Stimulated activated CD4-positive, alpha-beta T cell treated with anti-CD3 and anti-CD28 coated beads, Interleukin-2, amount 100 ng/mL, for 24 hours (primary cell): ENCODE measurements around the gene C4A.
"Not testable (repeated sequence)": the region's sequence is repeated elsewhere in the genome, so short reads cannot be mapped to it uniquely, and the experiment has no call there.

Experiments
- DNase-seq, 2 donors: peaks; one replicate each; pipeline ENCODE4 v3.0.0-alpha.2; 2020

The C4A gene

DNA sequence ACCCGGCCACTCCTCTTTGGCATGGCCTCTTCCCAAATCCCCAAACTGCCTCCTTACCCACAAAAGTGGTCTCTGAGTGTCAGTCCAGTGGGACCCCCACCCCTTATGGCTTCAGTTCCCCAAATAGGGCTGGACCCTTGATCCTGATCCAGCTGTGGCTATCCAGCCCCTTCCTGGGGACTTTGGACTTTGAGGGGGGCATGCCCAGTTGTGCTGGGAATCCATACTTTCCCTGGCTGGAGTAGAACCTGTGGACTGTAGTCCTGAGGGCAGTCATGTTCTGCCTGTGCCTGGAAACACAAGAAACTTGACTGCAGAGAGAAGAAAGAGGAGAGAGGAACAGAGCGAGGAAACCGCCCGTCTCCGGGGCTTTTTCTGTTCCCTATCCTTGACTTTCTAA lies 55.3 kb downstream of the C4A start:
- not testable (repeated sequence) for DNase-seq

DNA sequence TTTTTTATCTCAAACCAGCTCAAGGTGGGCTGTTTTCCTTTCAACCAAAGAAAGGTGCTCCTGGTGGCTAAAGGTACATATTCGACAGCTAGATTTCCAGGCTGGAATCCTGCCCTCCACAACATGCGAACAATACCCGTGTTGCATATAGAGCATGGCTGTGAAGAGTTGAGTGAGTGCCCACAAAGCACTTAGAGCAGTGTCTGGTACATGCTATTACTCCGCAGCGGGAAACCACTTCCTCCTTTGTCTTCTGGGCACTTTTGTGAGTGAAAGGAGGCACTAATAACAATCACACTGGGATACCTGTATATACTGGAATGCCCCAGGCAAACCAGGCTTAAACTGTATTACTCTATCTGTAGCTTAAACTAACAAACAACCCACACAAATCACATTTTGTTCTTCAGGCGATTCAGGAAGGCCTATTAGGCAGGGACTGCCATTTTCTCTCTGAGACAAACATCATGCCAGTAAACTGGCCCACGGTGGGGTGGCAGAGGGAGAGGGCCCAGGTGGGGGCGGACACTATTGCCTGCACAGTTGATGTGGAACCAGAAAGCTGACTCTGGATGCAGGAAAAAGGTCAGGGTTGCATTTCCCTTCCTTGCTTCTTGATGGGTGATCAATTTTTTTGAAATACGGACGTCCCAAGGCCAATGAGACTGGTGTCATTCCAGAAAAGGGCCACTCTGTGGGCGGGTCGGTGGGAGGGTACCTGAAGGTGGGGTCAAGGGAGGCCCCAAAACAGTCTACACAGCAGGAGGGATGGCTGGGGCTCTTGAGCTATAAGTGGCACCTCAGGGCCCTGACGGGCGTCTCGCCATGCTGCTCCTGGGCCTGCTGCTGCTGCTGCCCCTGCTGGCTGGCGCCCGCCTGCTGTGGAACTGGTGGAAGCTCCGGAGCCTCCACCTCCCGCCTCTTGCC lies 56.0 kb downstream of the C4A start, which contains the start of gene CYP21A2:
CYP21A2 (plus strand) TSS at position 818 of the 927 bp plus-strand sequence; CDS start at position 826, 8 bp downstream.
- DNase-seq = peak in 1 of 2 donors; percentile 17

DNA sequence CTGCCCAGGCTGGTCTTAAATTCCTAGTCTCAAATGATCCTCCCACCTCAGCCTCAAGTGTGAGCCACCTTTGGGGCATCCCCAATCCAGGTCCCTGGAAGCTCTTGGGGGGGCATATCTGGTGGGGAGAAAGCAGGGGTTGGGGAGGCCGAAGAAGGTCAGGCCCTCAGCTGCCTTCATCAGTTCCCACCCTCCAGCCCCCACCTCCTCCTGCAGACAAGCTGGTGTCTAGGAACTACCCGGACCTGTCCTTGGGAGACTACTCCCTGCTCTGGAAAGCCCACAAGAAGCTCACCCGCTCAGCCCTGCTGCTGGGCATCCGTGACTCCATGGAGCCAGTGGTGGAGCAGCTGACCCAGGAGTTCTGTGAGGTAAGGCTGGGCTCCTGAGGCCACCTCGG lies 57.0 kb downstream of the C4A start:
- DNase-seq = not testable (repeated sequence)

DNA sequence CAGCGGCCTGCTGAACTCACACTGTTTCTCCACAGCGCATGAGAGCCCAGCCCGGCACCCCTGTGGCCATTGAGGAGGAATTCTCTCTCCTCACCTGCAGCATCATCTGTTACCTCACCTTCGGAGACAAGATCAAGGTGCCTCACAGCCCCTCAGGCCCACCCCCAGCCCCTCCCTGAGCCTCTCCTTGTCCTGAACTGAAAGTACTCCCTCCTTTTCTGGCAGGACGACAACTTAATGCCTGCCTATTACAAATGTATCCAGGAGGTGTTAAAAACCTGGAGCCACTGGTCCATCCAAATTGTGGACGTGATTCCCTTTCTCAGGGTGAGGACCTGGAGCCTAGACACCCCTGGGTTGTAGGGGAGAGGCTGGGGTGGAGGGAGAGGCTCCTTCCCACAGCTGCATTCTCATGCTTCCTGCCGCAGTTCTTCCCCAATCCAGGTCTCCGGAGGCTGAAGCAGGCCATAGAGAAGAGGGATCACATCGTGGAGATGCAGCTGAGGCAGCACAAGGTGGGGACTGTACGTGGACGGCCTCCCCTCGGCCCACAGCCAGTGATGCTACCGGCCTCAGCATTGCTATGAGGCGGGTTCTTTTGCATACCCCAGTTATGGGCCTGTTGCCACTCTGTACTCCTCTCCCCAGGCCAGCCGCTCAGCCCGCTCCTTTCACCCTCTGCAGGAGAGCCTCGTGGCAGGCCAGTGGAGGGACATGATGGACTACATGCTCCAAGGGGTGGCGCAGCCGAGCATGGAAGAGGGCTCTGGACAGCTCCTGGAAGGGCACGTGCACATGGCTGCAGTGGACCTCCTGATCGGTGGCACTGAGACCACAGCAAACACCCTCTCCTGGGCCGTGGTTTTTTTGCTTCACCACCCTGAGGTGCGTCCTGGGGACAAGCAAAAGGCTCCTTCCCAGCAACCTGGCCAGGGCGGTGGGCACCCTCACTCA lies 57.7 kb downstream of the C4A start:
- DNase-seq = not testable (repeated sequence)

DNA sequence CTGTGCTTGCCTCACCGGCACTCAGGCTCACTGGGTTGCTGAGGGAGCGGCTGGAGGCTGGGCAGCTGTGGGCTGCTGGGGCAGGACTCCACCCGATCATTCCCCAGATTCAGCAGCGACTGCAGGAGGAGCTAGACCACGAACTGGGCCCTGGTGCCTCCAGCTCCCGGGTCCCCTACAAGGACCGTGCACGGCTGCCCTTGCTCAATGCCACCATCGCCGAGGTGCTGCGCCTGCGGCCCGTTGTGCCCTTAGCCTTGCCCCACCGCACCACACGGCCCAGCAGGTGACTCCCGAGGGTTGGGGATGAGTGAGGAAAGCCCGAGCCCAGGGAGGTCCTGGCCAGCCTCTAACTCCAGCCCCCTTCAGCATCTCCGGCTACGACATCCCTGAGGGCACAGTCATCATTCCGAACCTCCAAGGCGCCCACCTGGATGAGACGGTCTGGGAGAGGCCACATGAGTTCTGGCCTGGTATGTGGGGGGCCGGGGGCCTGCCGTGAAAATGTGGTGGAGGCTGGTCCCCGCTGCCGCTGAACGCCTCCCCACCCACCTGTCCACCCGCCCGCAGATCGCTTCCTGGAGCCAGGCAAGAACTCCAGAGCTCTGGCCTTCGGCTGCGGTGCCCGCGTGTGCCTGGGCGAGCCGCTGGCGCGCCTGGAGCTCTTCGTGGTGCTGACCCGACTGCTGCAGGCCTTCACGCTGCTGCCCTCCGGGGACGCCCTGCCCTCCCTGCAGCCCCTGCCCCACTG lies 58.6 kb downstream of the C4A start:
- not testable (repeated sequence) for DNase-seq

DNA sequence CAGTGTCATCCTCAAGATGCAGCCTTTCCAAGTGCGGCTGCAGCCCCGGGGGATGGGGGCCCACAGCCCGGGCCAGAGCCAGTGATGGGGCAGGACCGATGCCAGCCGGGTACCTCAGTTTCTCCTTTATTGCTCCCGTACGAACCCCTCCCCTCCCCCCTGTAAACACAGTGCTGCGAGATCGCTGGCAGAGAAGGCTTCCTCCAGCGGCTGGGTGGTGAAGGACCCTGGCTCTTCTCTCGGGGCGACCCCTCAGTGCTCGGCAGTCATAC lies 59.1 kb downstream of the C4A start:
- not testable (repeated sequence) for DNase-seq

DNA sequence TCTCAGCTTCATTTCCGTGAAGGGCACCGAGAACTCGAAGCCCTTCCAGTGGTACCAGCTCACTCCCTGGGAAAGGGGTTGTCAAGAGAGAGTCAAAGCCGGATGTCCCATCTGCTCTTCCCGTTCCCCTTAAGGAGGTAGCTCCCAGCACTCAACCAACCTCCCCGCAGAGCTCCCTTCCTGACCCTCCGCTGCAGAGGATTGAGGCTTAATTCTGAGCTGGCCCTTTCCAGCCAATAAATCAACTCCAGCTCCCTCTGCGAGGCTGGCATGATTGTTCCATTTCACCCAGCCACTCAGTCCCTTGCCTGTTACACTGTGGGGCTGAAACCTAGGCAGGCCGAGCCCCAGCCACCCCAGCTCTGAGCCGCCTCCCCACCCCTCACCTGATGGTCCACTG lies 59.5 kb downstream of the C4A start:
- not testable (repeated sequence) for DNase-seq

DNA sequence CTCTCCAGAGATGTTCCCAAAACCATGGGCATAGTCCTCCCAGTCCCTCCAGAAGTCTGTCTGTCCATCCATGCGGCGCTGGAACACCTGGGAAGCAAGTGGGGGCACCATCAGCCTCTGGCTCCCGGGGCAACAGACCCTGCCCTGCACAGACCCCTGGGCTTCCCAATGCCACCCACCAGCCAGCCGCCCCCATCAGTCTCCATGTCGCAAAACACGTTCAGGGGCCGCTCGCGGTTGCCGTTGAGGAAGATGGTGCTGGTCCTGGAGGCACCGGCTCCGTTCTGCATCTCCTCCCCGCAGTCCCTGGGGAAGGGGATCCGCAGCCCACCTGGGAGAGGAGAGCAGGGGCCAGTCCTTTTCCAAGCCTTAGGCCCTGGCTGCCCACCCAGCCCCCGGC lies 60.4 kb downstream of the C4A start:
- not testable (repeated sequence) for DNase-seq

DNA sequence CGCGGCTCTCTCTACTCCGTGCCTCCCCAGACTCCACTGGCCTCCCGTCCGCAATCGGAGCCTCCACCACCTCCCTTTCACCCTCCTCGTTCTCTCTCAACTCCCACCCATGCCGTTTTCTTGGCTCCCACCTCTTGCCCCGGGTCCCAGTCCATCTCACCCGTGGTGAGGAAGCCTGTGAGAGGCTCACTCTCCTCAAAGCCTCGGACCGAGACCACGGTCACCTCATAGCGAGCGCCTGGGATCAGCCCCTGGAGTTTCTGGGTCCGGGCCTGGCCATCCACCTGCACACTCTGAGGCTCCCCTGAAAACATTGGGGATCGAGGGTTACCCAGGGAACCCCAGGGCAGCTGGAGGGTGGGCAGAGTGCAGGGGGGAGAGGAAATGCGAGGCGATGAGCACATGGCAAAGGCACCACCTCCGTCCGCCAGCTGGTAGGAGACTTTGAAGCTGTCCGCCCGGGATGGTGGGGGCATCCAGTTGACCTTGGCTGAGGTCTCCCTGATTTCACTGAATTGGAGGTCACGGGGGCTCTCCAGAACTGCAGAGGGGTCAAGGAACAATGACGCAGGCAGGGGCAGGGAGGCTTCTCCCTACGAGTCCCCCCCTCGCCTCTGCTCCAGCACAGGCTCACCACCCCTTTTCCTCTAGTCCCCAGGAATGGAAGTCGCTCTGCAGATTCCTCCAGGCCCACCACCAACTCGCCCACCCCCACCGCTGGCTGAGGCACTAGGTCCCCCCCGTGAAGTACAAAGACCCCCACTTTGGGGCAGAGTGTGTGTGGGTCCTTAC lies 61.9 kb downstream of the C4A start:
- not testable (repeated sequence) for DNase-seq

DNA sequence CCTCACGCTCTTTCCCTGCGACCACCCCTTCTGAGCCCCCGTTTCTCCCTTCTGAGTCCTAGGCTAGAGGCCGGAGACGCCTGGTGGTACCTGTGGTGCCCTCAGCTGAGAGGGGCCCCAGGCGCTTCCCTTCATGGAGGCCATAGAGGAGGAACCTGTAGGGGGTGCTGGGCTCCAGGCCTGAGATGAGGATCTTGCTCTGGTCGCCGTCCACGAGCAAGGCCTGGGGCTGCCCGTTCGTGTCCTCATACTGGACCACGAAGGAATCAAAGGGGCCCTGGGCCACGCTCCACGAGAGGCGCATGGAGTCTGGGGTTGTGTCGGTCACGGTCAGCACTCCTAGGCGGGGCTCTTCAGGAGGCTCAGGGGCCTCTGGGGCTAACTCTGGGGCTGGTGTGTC lies 63.1 kb downstream of the C4A start:
- not testable (repeated sequence) for DNase-seq

DNA sequence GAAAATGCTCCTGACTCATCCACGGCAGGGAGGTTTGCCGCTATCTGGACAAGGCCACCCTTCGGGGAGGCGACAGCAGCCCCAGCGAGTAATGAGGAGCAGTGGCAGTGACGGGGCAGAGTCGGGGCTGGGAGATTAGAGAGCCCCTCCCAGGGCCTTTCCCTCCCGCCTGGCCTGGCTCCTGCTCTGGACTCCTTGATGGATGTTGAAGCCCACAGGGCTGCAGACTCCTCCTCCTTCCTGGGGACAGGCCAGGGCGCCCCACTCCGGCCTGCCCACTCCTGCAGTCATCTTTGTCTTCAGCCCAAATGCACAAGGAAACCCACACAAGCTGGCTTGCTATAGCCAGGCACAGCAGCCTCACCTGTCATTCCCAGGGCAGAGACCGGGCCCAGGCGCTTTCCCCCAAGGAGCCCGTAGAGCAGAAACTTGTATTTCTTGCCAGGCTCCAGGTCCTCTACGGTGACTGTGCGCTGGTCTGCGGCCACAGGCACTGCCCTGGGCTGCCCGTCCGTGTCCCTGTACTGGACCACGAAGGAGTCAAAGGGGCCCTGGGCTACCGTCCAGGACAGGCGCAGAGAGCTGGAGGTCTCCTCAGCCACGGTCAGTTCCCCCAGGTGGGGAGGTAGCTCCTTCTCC lies 64.1 kb downstream of the C4A start:
- no peak for DNase-seq

DNA sequence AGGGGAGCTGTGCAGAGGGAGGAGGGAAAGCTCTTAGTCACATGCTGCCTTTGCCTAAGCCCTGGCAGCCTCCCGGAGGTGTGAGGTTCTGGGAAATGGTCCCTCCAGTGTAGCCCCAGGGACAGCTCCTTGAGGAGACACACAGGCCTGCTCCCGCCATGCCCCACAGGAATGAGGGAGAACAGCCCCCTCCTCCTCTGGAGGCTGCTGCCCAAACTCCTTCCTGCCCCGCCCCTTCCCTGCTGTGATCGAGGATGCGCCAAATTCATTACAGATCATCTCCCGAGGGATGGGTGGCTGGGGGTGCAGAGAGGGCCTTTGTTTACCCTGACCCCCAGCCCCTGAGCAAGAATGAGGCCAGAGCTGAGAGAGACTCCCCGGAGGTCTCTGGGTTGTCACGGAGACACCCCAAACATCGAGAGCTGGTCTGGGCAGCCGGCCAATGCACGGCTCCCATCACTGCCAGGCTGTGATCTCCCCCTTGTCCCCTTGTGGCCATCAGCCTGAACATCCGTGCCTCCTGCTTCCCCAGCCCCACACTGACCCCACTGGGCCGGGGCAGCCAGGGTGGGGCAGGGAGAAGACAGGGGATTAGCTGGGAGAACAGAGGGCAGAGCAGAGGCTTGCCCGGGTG lies 64.7 kb downstream of the C4A start:
- DNase-seq = no peak

DNA sequence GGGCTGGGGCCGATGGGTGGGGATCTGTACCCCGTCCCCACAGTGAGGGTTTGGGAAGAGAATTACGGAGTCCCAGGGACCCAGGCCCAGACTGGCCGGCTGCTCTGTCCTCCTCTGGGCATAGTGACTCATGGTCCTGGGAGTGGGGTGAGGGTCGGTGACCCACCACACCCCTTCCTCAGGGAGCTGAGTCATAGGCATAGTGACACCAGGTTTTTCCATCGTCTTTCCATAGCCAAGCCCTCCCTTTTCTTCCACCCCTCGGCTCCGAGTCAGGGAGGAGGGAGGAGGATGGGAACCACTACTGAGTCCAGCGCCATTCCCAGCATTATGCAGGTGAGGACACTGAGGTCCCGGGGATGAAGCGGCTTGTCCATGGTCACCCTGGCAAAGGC lies 65.2 kb downstream of the C4A start:
- no peak for DNase-seq

DNA sequence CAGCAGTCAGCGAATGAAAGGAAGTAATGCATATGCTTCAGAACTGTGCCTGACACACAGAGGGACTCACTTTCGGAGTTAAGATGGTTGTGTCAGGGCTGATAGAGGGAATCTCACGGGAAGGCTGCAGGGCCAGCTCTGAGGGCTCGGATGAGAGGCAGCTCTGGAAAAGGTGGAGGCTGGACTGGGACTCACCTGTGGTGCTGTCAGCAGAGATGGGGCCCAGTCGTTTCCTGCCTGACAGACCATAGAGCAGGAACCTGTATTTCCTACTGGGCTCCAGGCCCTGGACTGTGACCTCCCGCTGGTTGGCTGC lies 65.6 kb downstream of the C4A start:
- no peak for DNase-seq

DNA sequence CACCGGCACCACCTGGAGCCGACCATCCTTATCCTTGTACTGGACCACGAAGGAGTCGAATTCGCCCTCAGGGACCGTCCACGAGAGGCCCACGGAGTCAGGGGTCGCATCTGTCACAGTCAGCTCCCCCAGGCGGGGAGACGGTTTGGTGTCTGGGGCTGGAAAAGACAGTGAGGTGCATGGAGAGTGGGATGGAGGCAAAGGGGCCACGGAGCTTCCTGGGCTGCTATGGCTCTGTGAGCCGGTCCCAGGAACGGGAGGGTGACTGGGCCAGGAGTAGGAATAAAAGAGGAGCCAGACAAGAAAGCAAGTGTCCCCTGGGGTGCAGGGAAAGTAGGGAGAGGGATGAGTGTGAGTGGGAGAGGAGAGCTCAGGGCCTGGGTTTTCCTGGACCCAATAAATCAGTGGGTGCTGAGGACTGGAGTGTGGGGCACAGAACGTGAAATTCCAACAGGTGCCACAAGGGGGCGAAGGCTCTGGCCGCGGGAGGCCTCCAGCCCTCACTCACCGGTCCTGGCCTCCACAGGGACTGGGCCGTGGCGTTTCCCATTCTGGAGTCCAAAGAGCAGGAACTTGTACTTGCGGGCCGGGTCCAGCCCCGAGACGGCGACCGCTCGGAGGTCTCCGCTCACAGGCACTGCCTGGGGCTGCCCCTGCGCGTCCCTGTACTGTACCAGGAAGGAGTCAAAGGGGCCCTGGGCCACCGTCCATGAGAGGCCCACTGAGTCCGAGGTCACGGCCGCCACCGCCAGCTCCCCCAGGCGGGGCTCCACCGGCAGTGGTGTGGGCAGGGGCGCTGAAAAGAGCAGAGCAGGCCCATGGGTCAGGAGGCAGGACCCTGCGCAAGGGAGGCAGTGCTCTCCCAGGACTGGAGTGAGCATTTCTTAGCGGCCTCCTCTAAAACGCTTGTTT lies 66.3 kb downstream of the C4A start:
- peak; percentile 81 to 82 for DNase-seq

DNA sequence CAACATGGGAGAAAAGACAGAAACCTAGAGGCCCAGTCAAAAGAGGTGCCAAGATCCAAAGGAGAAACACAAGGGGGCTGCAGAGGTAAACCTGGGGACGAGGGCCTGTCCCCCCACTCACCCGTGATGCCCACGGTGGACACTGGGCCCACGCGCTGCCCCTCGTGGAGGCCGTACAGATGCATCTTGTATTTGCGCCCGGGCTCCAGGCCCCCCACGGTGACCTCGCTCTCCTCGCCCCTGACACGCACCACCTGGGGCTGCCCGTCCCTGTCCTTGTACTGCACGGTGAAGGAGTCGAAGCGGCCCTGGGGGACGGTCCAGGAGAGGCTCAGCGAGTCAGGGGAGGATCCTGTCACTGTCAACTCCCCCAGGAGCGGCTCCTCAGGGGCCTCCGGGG lies 67.3 kb downstream of the C4A start:
- not testable (repeated sequence) for DNase-seq

DNA sequence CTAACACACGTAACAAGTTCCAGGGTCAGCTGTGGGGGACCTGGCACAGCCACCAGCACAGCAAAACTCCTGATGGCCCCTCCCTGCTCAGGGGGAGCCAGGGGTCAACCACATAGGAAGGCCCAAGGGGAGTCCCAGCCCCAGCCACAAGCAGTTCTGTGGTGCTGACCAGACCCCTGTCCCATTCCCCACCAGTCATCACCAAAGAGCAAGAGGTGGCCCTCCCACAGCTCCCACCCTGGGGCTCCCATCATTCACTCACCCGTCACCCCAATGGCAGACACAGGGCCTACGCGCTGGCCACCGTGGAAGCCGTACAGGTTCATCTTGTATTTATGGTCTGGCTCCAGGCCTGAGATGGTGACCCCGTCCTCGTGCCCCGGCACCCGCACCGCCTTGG lies 67.9 kb downstream of the C4A start:
- not testable (repeated sequence) for DNase-seq

DNA sequence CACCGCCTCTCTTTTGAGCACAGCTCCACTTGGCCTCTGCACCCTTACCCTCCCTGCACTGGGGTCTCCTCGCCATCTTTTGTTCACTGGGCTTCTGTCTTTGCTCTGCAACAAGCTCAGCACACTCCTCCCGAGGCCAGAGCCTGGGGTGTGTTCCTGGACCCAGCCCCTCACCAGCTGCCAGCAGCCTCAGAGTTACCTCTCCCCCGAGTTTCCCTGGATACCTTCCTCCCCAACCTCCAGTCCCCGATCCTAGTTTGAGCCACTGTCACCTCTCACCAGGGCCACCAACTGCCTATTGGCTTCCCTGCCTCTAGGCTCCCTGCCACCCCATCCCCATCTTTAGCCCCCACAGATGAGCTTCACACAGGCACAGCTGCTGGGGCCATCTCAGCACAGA lies 68.7 kb downstream of the C4A start:
- DNase-seq = no peak
